Lower lobe of right lung (tissue), 2 donors: ENCODE results near the gene ERN1. TPM values are rescaled to one million over a fixed set of nuclear protein-coding genes. Genes with fewer than 3 reads are reported as not detected.
A peak's percentile ranks its signal among the peaks of the same experiment; 100 is the strongest.

Experiments used
- ATAC-seq, 2 donors: fragments of 200-7000 bp; cut with Tn5 transposase; one replicate each; pipeline ENCODE4 v1.9.1; 2020 to 2022; ENCODE audit warnings: mild to moderate bottlenecking in 2 of 2, moderate library complexity in 2 of 2
- DNase-seq: peaks from one replicate; pipeline ENCODE4 v3.0.0-alpha.2; 2020
- H3K27ac ChIP-seq: fragments of 200-600 bp; one replicate; pipeline ENCODE4 v1.8.0; 2022
- H3K27me3 ChIP-seq: fragments of 200-600 bp; one replicate; pipeline ENCODE4 v1.8.0; 2022; ENCODE audit warnings: low read depth
- H3K36me3 ChIP-seq: fragments of 200-600 bp; one replicate; pipeline ENCODE4 v1.8.0; 2022; ENCODE audit warnings: mild to moderate bottlenecking
- H3K4me1 ChIP-seq: fragments of 200-600 bp; one replicate; pipeline ENCODE4 v1.8.0; 2022
- H3K4me3 ChIP-seq: fragments of 200-600 bp; one replicate; pipeline ENCODE4 v1.8.0; 2022; ENCODE audit warnings: mild to moderate bottlenecking
- H3K9me3 ChIP-seq: fragments of 200-600 bp; one replicate; pipeline ENCODE4 v1.8.0; 2022
- CTCF ChIP-seq: fragments of 200-600 bp; IDR thresholded peaks from one replicate; pipeline ENCODE4 v1.8.0; 2022; ENCODE audit warnings: antibody characterized with exemption, mild to moderate bottlenecking
- intact Hi-C: fragments of 100-400 bp; cut with DNase I; formaldehyde crosslinking; loops from one replicate; pipeline ENCODE4 v1.11.0; 2022
- total RNA-seq: library from RNA; stranded (reverse); fragmentation: NEBNext Ultra II Directional; extraction: Animal tissue kit (Norgen Biotek cat#: 25700); gene quantifications from one replicate; pipeline ENCODE4 v1.2.1, GENCODE V29; 2021
- donor health status: DM: no; HTN: yes; CAD: no; lungs with severe emphysema.

ERN1 gene
- total RNA-seq, 1 donor from 2014 or later, result 39.7 TPM

GRCh38 chr17:64087252-64088005 lies 42.5 kb downstream of the ERN1 start:
- Histone ChIP-seq H3K4me3 (no peak overlapping the region), H3K9me3 (no peaks in the 10 kb centered on the region), H3K27me3 (no peaks in the 10 kb centered on the region), H3K36me3 (no peaks in the 10 kb centered on the region), H3K4me1 (peaks cover 62% of the 10 kb centered on the region), H3K27ac (no peak overlapping the region)
- DNase-seq, result no peak
- intact Hi-C loops, result no loop called here
- no peak for TF ChIP-seq CTCF
- no peak for ATAC-seq

- DNase-seq, result no peak
- no peak for TF ChIP-seq CTCF
- no peak overlapping the region for H3K27ac ChIP-seq
- no peak for ATAC-seq
- H3K9me3 ChIP-seq, result no peaks in the 10 kb centered on the region
- H3K36me3 ChIP-seq, result no peaks in the 10 kb centered on the region
- H3K27me3 ChIP-seq, result no peaks in the 10 kb centered on the region
- intact Hi-C loops, result no loop called here
- peaks cover 57% of the 10 kb centered on the region for H3K4me1 ChIP-seq
- no peak overlapping the region for H3K4me3 ChIP-seq
Measured at GRCh38 chr17:64085650-64086005, 44.3 kb downstream of the ERN1 start.

GRCh38 chr17:64084940-64085649 lies 44.8 kb downstream of the ERN1 start:
- Histone ChIP-seq H3K4me1 (peaks cover 57% of the 10 kb centered on the region), H3K4me3 (no peak overlapping the region), H3K27ac (no peak overlapping the region), H3K27me3 (no peaks in the 10 kb centered on the region), H3K36me3 (peaks cover 1% of the 10 kb centered on the region), H3K9me3 (no peaks in the 10 kb centered on the region)
- intact Hi-C loops, result no loop called here
- DNase-seq, result no peak
- no peak for TF ChIP-seq CTCF
- ATAC-seq, result no peak

GRCh38 chr17:64084086-64084939 lies 45.6 kb downstream of the ERN1 start:
- peaks cover 57% of the 10 kb centered on the region for H3K4me1 ChIP-seq
- no peaks in the 10 kb centered on the region for H3K9me3 ChIP-seq
- peaks cover 9% of the 10 kb centered on the region for H3K36me3 ChIP-seq
- no peak overlapping the region for H3K4me3 ChIP-seq
- intact Hi-C loops, result no loop called here
- ATAC-seq (peak; percentile 26 to 45), DNase-seq (peak; percentile 66)
- TF ChIP-seq CTCF, result no peak
- H3K27ac ChIP-seq, result no peak overlapping the region
- H3K27me3 ChIP-seq, result no peaks in the 10 kb centered on the region

GRCh38 chr17:64083563-64084085 lies 46.3 kb downstream of the ERN1 start:
- Histone ChIP-seq H3K27me3 (no peaks in the 10 kb centered on the region), H3K36me3 (peaks cover 15% of the 10 kb centered on the region), H3K4me1 (peaks cover 57% of the 10 kb centered on the region), H3K9me3 (no peaks in the 10 kb centered on the region), H3K27ac (no peak overlapping the region), H3K4me3 (no peak overlapping the region)
- ATAC-seq (no peak), DNase-seq (no peak)
- no peak for TF ChIP-seq CTCF
- intact Hi-C loops, result no loop called here
